Fibroblast of lung (primary cell): ENCODE measurements around the gene NOS3. TPM values are rescaled to one million over a fixed set of nuclear protein-coding genes. Genes with fewer than 3 reads are reported as not detected.

ENCODE experiments used
- DNase-seq, 2 donors: peaks; one replicate each; pipeline versions ENCODE4 v3.0.0 to v3.0.0-alpha.2; 2010; ENCODE audit warnings: low read depth in 2 of 2
- H2AFZ ChIP-seq: 2 replicates; pipeline ENCODE4 v1.5.1; 2012; ENCODE audit warnings: low read length, control low read depth, inconsistent platforms
- H3K27ac ChIP-seq: 2 replicates; pipeline ENCODE4 v1.5.1; 2011; ENCODE audit warnings: low read length, control low read depth; ENCODE audit not compliant: insufficient read depth
- H3K27me3 ChIP-seq: 2 replicates; pipeline ENCODE4 v1.5.1; 2011; ENCODE audit warnings: mild to moderate bottlenecking, low read length; ENCODE audit not compliant: control insufficient read depth, insufficient read depth
- H3K36me3 ChIP-seq: 2 replicates; pipeline ENCODE4 v1.5.1; 2011; ENCODE audit warnings: low read length; ENCODE audit not compliant: control insufficient read depth, insufficient read depth
- H3K4me1 ChIP-seq: 2 replicates; pipeline ENCODE4 v1.5.1; 2011; ENCODE audit warnings: low read length; ENCODE audit not compliant: control insufficient read depth, insufficient read depth; ENCODE audit errors: extremely low read depth
- H3K4me2 ChIP-seq: 2 replicates; pipeline ENCODE4 v1.5.1; 2011; ENCODE audit warnings: low read length, control low read depth; ENCODE audit not compliant: insufficient read depth; ENCODE audit errors: extremely low read depth
- H3K4me3 ChIP-seq, 4 experiments: fragments of 200-600 bp in 1 of 4; sonication (generic) in 1 of 4; replicated peaks in 1 of 4; 2 replicates each; pipeline ENCODE4 v1.5.1; 2011 to 2016; ENCODE audit warnings: low read length in 4 of 4, low read depth in 3 of 4, mild to moderate bottlenecking in 3 of 4, control low read depth in 2 of 4, inconsistent platforms in 1 of 4, mixed read lengths in 1 of 4; ENCODE audit not compliant: insufficient read depth in 1 of 4; ENCODE audit errors: control extremely low read depth in 1 of 4
- H3K79me2 ChIP-seq: 2 replicates; pipeline ENCODE4 v1.5.1; 2012; ENCODE audit warnings: mild to moderate bottlenecking, low read length, inconsistent platforms; ENCODE audit not compliant: control insufficient read depth, insufficient read depth
- H3K9ac ChIP-seq: 2 replicates; pipeline ENCODE4 v1.5.1; 2011; ENCODE audit warnings: mild to moderate bottlenecking, low read length, control low read depth; ENCODE audit not compliant: insufficient read depth
- H3K9me3 ChIP-seq: 2 replicates; pipeline ENCODE4 v1.5.1; 2012; ENCODE audit warnings: low read depth, low read length; ENCODE audit not compliant: control insufficient read depth, insufficient read depth
- H4K20me1 ChIP-seq: 2 replicates; pipeline ENCODE4 v1.5.1; 2011; ENCODE audit warnings: low read length; ENCODE audit not compliant: control insufficient read depth, insufficient read depth; ENCODE audit errors: extremely low read depth
- EZH2 ChIP-seq: IDR thresholded peaks from 2 replicates; pipeline ENCODE4 v1.5.1; 2012; ENCODE audit warnings: low read length, control low read depth, mild to moderate bottlenecking; ENCODE audit errors: missing control alignments
- polyA plus RNA-seq, 2 donors: library from polyadenylated mRNA; depleted of rRNA in 1 of 2; stranded (reverse) in 1 of 2; unstranded in 1 of 2; fragments of >200 nt; gene quantifications; 2 replicates each; pipeline ENCODE4 v1.2.1, GENCODE V29; 2011 to 2012; ENCODE audit warnings: missing spikeins in 1 of 2
- total RNA-seq: library from RNA; depleted of rRNA; stranded (reverse); fragments of >200 nt; gene quantifications from 2 replicates; pipeline ENCODE4 v1.2.1, GENCODE V29; 2014
- TF ChIP-seq, protein P1 (sequence below), 2 donors: IDR thresholded peaks in 1 of 2; conservative IDR thresholded peaks in 1 of 2; 1 replicate in 1 of 2; 2 replicates in 1 of 2; pipeline ENCODE4 v1.5.1; 2011 to 2012; ENCODE audit warnings: low read length in 2 of 2, control low read depth in 1 of 2, inconsistent platforms in 1 of 2, low read depth in 1 of 2, mild to moderate bottlenecking in 1 of 2

The NOS3 gene
- total and polyA plus RNA-seq, 2 donors (not counting 1 experiment from before 2014, with no cell fraction given) = 0.12 to 0.50 TPM

DNA sequence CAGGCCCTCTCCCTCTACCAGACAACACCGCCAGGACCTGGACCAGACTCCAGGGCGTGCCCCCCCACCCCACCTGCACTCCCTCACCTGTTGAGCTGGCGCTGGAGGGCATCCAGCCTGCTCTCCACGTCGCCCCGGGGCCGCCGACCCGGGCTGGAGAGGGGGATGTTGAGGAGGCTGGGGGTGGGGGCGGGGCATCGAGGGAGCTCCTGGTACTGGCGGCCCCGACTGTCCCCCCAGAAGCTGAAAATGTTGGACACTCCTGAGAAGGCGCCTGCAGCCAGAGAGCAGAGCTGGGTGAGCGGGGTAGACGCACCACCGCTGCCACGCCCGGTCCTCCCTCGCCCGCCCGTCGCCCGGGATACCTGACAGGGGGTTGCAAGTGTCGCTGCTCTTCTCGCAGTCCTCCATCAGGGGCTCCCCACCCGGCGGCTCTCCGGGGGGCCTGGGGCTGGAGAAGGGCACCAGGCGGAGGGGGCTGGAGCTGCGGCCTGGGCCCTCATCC, 43.5 kb upstream of the NOS3 start:
- Histone ChIP-seq H3K9me3 (no peaks in the 10 kb centered on the region), H2AFZ (no peak overlapping the region), H3K9ac (no peak overlapping the region), H3K4me1 (no peaks in the 10 kb centered on the region), H3K79me2 (no peaks in the 10 kb centered on the region), H3K4me2 (no peak overlapping the region), H3K27ac (no peak overlapping the region), H3K4me3 (no peak overlapping the region), H3K27me3 (no peaks in the 10 kb centered on the region), H3K36me3 (no peaks in the 10 kb centered on the region), H4K20me1 (no peaks in the 10 kb centered on the region)
- DNase-seq = no peak
- no peak for TF ChIP-seq EZH2
- TF ChIP-seq, protein P1, sequence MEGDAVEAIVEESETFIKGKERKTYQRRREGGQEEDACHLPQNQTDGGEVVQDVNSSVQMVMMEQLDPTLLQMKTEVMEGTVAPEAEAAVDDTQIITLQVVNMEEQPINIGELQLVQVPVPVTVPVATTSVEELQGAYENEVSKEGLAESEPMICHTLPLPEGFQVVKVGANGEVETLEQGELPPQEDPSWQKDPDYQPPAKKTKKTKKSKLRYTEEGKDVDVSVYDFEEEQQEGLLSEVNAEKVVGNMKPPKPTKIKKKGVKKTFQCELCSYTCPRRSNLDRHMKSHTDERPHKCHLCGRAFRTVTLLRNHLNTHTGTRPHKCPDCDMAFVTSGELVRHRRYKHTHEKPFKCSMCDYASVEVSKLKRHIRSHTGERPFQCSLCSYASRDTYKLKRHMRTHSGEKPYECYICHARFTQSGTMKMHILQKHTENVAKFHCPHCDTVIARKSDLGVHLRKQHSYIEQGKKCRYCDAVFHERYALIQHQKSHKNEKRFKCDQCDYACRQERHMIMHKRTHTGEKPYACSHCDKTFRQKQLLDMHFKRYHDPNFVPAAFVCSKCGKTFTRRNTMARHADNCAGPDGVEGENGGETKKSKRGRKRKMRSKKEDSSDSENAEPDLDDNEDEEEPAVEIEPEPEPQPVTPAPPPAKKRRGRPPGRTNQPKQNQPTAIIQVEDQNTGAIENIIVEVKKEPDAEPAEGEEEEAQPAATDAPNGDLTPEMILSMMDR (conservative IDR thresholded peaks at IDR 0.05 in 1 of 2, IDR thresholded peaks at IDR 0.05 in 1 of 2; ENCODE audit: low read depth in 1 of 2, low read length in 2 of 2) = no peak

DNA sequence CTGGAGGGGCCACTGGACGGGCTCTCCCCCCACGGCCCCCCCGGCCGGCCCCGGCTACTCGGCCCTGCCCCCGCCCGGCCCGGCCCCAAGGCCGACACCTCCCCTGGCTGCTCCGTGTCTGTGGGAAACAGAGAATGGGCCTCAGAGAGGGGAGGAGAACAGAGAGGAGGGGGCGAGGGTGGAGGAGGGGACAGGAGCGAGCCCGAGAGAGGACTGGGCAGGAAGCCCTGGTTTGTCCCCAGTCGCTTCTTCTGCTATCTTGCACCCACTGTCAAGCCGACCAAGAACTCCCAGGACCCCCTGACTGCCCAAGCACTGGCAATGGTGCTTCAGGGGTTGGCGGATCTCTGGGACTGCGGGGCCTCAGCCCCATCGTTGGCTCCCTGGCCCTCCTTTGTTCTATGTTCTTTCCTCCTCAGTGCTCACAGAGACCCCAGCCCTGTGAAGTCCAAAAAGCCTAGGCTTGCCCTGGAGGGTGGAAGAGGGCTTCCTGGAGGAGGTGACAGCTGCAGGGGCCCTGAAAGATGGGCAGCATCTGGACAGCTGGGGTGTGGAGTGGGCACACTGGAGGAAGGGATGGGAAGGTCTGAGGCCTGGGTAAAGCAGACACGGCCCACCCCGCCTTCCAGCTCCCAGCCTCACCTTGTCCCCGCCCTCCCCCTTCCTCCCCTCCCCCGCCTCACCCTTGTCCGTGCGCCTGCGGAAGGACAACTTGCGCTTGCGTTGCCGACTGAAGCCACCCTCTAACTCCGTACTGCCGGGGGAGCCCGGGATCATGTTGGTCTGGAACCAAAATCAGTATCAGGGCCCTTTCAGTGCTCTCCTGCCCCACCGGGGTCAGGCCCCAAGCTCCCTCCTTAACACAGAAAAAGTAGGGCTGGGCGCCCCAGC, 42.8 kb upstream of the NOS3 start:
- Histone ChIP-seq H3K36me3 (no peaks in the 10 kb centered on the region), H3K27me3 (no peaks in the 10 kb centered on the region), H3K79me2 (no peaks in the 10 kb centered on the region), H3K4me2 (no peak overlapping the region), H3K9ac (no peak overlapping the region), H2AFZ (no peak overlapping the region), H3K4me1 (no peaks in the 10 kb centered on the region), H3K9me3 (no peaks in the 10 kb centered on the region), H4K20me1 (no peaks in the 10 kb centered on the region), H3K4me3 (no peak overlapping the region), H3K27ac (no peak overlapping the region)
- TF ChIP-seq, protein P1 (conservative IDR thresholded peaks at IDR 0.05 in 1 of 2, IDR thresholded peaks at IDR 0.05 in 1 of 2; ENCODE audit: low read depth in 1 of 2, low read length in 2 of 2) = no peak
- TF ChIP-seq EZH2 = no peak
- no peak for DNase-seq

DNA sequence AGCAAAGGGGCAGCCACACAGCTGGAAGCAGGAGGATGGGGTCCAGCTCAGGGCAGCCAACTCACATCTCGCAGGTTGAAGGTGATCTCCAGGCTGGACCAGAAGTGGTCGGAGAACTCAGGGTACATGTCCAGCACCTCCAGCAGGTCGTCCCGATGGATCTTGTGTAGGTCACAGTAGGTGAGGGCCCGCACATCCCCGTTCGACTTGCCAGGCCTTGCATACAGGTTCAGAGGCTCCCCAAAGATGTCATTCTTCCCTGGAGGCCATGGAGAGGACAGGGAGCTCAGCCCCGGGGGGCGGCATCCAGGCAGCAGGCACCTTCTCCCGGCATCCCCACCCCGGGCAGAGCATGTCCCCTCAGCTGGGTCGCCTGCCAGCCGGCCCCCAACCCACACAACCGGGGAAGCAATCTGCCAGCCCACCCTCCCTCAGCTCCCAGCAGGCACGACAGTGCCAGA, 42.0 kb upstream of the NOS3 start:
- no peak for DNase-seq
- Histone ChIP-seq H3K4me1 (no peaks in the 10 kb centered on the region), H3K9ac (no peak overlapping the region), H2AFZ (no peak overlapping the region), H3K27me3 (no peaks in the 10 kb centered on the region), H3K9me3 (no peaks in the 10 kb centered on the region), H4K20me1 (no peaks in the 10 kb centered on the region), H3K4me3 (no peak overlapping the region), H3K36me3 (no peaks in the 10 kb centered on the region), H3K27ac (no peak overlapping the region), H3K4me2 (no peak overlapping the region), H3K79me2 (no peaks in the 10 kb centered on the region)
- TF ChIP-seq EZH2 = no peak
- TF ChIP-seq, protein P1 (conservative IDR thresholded peaks at IDR 0.05 in 1 of 2, IDR thresholded peaks at IDR 0.05 in 1 of 2; ENCODE audit: low read depth in 1 of 2, low read length in 2 of 2) = no peak
